ENCODE data around the gene G2E3.

- TF ChIP-seq, protein P1, sequence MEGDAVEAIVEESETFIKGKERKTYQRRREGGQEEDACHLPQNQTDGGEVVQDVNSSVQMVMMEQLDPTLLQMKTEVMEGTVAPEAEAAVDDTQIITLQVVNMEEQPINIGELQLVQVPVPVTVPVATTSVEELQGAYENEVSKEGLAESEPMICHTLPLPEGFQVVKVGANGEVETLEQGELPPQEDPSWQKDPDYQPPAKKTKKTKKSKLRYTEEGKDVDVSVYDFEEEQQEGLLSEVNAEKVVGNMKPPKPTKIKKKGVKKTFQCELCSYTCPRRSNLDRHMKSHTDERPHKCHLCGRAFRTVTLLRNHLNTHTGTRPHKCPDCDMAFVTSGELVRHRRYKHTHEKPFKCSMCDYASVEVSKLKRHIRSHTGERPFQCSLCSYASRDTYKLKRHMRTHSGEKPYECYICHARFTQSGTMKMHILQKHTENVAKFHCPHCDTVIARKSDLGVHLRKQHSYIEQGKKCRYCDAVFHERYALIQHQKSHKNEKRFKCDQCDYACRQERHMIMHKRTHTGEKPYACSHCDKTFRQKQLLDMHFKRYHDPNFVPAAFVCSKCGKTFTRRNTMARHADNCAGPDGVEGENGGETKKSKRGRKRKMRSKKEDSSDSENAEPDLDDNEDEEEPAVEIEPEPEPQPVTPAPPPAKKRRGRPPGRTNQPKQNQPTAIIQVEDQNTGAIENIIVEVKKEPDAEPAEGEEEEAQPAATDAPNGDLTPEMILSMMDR (conservative IDR thresholded peaks at IDR 0.05 in 1 of 2, IDR thresholded peaks at IDR 0.05 in 1 of 2; ENCODE audit: low read depth in 1 of 2, low read length in 2 of 2) = no peak
- no peak for TF ChIP-seq EZH2 (IDR thresholded peaks at IDR 0.05; ENCODE audit: low read length, missing control alignments)
Observed at GRCh38 chr14:30572771-30573170, 13.8 kb downstream of the G2E3 start.

Measured in fibroblast of lung (primary cell).